Measurements from ENCODE around the gene COL4A2. TPM values are rescaled to one million over a fixed set of nuclear protein-coding genes. Genes with fewer than 3 reads are reported as not detected.

COL4A2 gene
- polyA plus RNA-seq, 1 experiment, result 208 TPM

DNA sequence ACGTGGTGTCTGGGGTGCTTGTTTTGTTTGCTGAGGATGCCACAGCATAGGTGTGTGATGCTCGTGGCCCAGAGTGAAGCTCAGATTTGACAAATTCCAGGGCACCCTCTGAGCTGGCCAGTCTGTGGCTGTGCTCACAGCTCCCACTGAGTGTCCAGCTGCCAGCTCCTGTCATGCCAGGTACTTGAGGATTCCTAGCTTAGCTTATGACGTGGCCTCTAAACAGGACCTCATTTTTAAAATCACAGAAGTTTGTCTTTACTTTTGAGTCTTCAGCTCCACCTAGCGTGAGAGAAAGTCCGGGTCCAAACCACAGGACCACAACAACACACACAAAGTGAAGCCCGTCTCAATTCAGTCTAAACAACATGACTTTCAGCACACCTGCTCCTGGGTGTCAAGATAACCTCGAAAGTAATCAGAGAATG is 137.2 kb downstream of the COL4A2 start:
- ChIA-PET POLR2A (no interaction called here), CTCF (interaction anchor here (0.5 to 2.2 kb wide), 5 partner anchors 11 to 223 kb away, joined by 3 to 13 read pairs (median 3); no protein-coding TSS in a partner anchor)
- DNase-seq (ENCODE audit: low read depth, low spot score), result no peak
- Histone ChIP-seq H3K9me3 (ENCODE audit: control insufficient read depth, insufficient read depth, low read length) (no peaks in the 10 kb centered on the region; the same call in 1 of the 2 replicates), H3K27me3 (ENCODE audit: control insufficient read depth, insufficient read depth, low read length) (no peaks in the 10 kb centered on the region), H3K4me3 (ENCODE audit: low read depth, low read length) (no peak overlapping the region), H3K27ac (ENCODE audit: low read depth, low read length) (no peak overlapping the region)
- TF ChIP-seq, protein P1, sequence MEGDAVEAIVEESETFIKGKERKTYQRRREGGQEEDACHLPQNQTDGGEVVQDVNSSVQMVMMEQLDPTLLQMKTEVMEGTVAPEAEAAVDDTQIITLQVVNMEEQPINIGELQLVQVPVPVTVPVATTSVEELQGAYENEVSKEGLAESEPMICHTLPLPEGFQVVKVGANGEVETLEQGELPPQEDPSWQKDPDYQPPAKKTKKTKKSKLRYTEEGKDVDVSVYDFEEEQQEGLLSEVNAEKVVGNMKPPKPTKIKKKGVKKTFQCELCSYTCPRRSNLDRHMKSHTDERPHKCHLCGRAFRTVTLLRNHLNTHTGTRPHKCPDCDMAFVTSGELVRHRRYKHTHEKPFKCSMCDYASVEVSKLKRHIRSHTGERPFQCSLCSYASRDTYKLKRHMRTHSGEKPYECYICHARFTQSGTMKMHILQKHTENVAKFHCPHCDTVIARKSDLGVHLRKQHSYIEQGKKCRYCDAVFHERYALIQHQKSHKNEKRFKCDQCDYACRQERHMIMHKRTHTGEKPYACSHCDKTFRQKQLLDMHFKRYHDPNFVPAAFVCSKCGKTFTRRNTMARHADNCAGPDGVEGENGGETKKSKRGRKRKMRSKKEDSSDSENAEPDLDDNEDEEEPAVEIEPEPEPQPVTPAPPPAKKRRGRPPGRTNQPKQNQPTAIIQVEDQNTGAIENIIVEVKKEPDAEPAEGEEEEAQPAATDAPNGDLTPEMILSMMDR (IDR thresholded peaks at IDR 0.05; ENCODE audit: low read depth, low read length), result no peak

DNA sequence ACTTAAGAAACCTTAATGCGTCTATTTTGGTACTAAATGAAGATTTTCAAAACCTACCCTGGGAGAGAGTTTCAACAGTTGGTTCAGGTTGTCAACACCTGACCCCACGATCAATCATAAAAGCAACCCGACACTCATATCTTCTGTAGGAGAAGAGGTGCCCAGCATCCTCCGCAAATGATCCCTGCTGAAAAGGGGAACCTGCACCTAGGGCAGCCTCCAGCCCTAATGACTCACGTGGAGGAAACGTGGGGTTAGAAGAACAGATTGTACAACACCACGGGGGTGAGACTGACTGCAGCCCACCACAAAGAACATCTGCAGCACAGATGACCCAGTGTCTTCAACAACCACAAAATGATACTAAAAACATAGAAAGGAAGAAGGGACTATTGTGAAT is 138.1 kb downstream of the COL4A2 start:
- CTCF ChIA-PET, result interaction anchor here (2.2 kb wide), 1 partner anchor 10 kb away, joined by 13 read pairs; no protein-coding TSS in a partner anchor
- Histone ChIP-seq H3K9me3 (ENCODE audit: control insufficient read depth, insufficient read depth, low read length) (no peaks in the 10 kb centered on the region; the same call in 1 of the 2 replicates), H3K27ac (ENCODE audit: low read depth, low read length) (no peak overlapping the region), H3K27me3 (ENCODE audit: control insufficient read depth, insufficient read depth, low read length) (no peaks in the 10 kb centered on the region), H3K4me3 (ENCODE audit: low read depth, low read length) (no peak overlapping the region)
- POLR2A ChIA-PET, result no interaction called here
- DNase-seq (ENCODE audit: low read depth, low spot score), result no peak
- TF ChIP-seq, protein P1 (IDR thresholded peaks at IDR 0.05; ENCODE audit: low read depth, low read length), result no peak

DNA sequence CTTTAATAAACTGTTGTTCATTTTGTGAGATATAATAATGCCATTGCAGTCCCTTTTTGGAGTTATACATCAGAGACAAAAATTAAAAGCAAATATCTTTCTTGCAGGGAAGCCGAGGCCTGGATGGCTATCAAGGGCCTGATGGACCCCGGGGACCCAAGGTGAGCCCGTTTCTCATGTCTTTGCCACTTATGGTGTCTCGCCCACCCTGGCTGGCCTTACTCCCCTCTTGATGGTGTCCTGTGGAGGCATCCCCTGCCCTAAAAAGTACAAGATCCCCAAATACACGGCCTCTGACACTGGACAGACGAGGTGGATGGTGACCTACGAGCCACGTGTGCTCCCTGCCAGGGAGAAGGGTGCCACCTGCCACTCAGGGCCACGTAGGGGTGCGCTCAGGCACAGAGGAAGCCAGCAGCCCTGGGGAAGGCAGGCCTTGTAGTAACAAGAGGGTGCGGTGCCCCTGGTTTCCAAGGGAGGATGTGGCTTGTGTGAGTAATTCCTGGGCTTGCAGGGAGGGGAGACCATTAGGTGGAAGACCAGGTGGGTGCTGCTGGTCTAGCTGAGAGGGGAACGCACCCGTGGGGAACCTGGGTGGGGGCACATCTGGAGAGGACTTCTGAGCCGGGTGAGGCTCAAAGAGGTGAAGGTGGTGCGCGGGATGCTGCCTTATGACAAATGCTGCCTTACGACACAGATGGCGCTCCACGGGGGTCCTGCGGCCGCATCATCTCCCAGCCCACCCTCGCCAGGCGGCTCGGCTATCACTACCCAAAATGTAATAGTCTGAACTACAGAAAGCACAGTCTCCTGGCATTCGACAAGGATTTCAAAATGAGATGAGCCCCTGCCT is 138.9 kb downstream of the COL4A2 start:
- CTCF ChIA-PET, result no interaction called here
- TF ChIP-seq, protein P1 (IDR thresholded peaks at IDR 0.05; ENCODE audit: low read depth, low read length), result no peak
- Histone ChIP-seq H3K27ac (ENCODE audit: low read depth, low read length) (no peak overlapping the region), H3K27me3 (ENCODE audit: control insufficient read depth, insufficient read depth, low read length) (no peaks in the 10 kb centered on the region), H3K9me3 (ENCODE audit: control insufficient read depth, insufficient read depth, low read length) (no peaks in the 10 kb centered on the region; the same call in 1 of the 2 replicates), H3K4me3 (ENCODE audit: low read depth, low read length) (no peak overlapping the region)
- POLR2A ChIA-PET, result no interaction called here
- DNase-seq (ENCODE audit: low read depth, low spot score), result no peak

DNA sequence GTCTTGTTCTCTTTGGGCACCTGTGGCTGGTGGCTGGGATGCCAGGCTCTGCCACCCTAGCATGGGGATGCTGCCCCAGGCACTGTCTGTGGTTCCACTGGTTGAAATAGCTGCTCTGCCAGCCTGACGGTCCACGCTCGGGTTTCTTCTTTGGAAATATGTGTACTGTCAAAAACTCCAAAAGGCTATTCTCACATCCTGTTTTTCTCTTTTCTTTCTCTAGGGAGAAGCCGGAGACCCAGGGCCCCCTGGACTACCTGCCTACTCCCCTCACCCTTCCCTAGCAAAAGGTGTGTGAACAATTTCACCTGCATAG is 139.4 kb downstream of the COL4A2 start:
- no peak overlapping the region for H3K4me3 ChIP-seq (ENCODE audit: low read depth, low read length)
- no peaks in the 10 kb centered on the region for H3K27me3 ChIP-seq (ENCODE audit: control insufficient read depth, insufficient read depth, low read length)
- no peak overlapping the region for H3K27ac ChIP-seq (ENCODE audit: low read depth, low read length)
- TF ChIP-seq, protein P1 (IDR thresholded peaks at IDR 0.05; ENCODE audit: low read depth, low read length), result no peak
- DNase-seq (ENCODE audit: low read depth, low spot score), result no peak
- H3K9me3 ChIP-seq (ENCODE audit: control insufficient read depth, insufficient read depth, low read length), result no peaks in the 10 kb centered on the region; the same call in 1 of the 2 replicates
- POLR2A ChIA-PET, result no interaction called here
- CTCF ChIA-PET, result no interaction called here

DNA sequence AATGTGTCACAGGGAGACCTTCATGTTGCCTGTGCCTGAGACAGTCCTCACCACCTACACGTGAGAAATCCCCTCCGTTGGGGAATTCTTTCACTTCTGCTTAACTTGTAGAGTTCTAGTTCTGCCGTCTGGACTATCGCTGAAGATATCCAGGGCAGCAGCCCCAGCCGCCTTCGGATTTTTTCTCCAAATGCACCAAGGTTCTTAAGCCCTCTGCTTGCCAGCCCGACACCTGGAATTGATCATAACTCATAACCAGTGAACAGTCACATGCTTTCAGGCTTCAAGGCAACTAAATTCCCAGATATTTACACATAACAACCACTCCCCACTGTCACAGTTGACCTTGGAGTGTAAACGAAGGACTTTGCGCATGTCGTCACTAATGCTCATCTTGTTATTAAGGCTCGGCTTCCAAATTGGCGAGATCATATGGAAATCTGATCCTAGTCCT is 140.0 kb downstream of the COL4A2 start:
- no peaks in the 10 kb centered on the region; the same call in 1 of the 2 replicates for H3K9me3 ChIP-seq (ENCODE audit: control insufficient read depth, insufficient read depth, low read length)
- POLR2A ChIA-PET, result no interaction called here
- TF ChIP-seq, protein P1 (IDR thresholded peaks at IDR 0.05; ENCODE audit: low read depth, low read length), result no peak
- no peaks in the 10 kb centered on the region for H3K27me3 ChIP-seq (ENCODE audit: control insufficient read depth, insufficient read depth, low read length)
- no peak overlapping the region for H3K27ac ChIP-seq (ENCODE audit: low read depth, low read length)
- CTCF ChIA-PET, result no interaction called here
- no peak overlapping the region for H3K4me3 ChIP-seq (ENCODE audit: low read depth, low read length)
- DNase-seq (ENCODE audit: low read depth, low spot score), result no peak
